ENCODE results near the gene PCDH15.

PCDH15 gene

GRCh38 chr10:54372179-54372578 is 428.9 kb downstream of the PCDH15 start:
- no peak for DNase-seq (ENCODE audit: low read depth)

GRCh38 chr10:54368984-54369383 is 432.0 kb downstream of the PCDH15 start:
- DNase-seq (ENCODE audit: low read depth) = no peak

GRCh38 chr10:54363390-54363789 is 437.6 kb downstream of the PCDH15 start:
- DNase-seq (ENCODE audit: low read depth) = no peak

GRCh38 chr10:54342058-54342457 is 459.0 kb downstream of the PCDH15 start:
- no peak for DNase-seq (ENCODE audit: low read depth)

- DNase-seq (ENCODE audit: low read depth) = no peak
These were observed 465.7 kb downstream of the PCDH15 start for GRCh38 chr10:54335296-54335695.

- DNase-seq (ENCODE audit: low read depth) = no peak
These were observed 481.7 kb downstream of the PCDH15 start for GRCh38 chr10:54319341-54319740.

GRCh38 chr10:54318470-54318869 is 482.6 kb downstream of the PCDH15 start:
- DNase-seq (ENCODE audit: low read depth) = no peak

- no peak for DNase-seq (ENCODE audit: low read depth)
These were observed 486.6 kb downstream of the PCDH15 start for GRCh38 chr10:54314430-54314829.

GRCh38 chr10:54284526-54285193 is 516.4 kb downstream of the PCDH15 start:
- DNase-seq (ENCODE audit: low read depth) = no peak

- DNase-seq (ENCODE audit: low read depth) = no peak
These were observed 519.0 kb downstream of the PCDH15 start for GRCh38 chr10:54282012-54282411.

GRCh38 chr10:54266395-54266794 is 534.6 kb downstream of the PCDH15 start:
- no peak for DNase-seq (ENCODE audit: low read depth)

- DNase-seq (ENCODE audit: low read depth) = no peak
These were observed 538.3 kb downstream of the PCDH15 start for GRCh38 chr10:54262726-54263125.

GRCh38 chr10:54259104-54259503 is 541.9 kb downstream of the PCDH15 start:
- DNase-seq (ENCODE audit: low read depth) = no peak

GRCh38 chr10:54234832-54235231 is 566.2 kb downstream of the PCDH15 start:
- no peak for DNase-seq (ENCODE audit: low read depth)

- DNase-seq (ENCODE audit: low read depth) = no peak
These were observed 597.6 kb downstream of the PCDH15 start for GRCh38 chr10:54203401-54203800.

- DNase-seq (ENCODE audit: low read depth) = no peak
These were observed 603.0 kb downstream of the PCDH15 start for GRCh38 chr10:54198051-54198450.

- no peak for DNase-seq (ENCODE audit: low read depth)
These were observed 606.2 kb downstream of the PCDH15 start for GRCh38 chr10:54194806-54195205.

- no peak for DNase-seq (ENCODE audit: low read depth)
These were observed 641.1 kb downstream of the PCDH15 start for GRCh38 chr10:54159924-54160323.

GRCh38 chr10:54148508-54148907 is 652.5 kb downstream of the PCDH15 start:
- DNase-seq (ENCODE audit: low read depth) = no peak

GRCh38 chr10:54139819-54140428 is 661.1 kb downstream of the PCDH15 start:
- DNase-seq (ENCODE audit: low read depth) = no peak

- no peak for DNase-seq (ENCODE audit: low read depth)
These were observed 663.6 kb downstream of the PCDH15 start for GRCh38 chr10:54137396-54137795.

GRCh38 chr10:54133203-54133602 is 667.8 kb downstream of the PCDH15 start:
- no peak for DNase-seq (ENCODE audit: low read depth)

- no peak for DNase-seq (ENCODE audit: low read depth)
These were observed 669.2 kb downstream of the PCDH15 start for GRCh38 chr10:54131833-54132232.

GRCh38 chr10:54130394-54130793 is 670.6 kb downstream of the PCDH15 start:
- DNase-seq (ENCODE audit: low read depth) = no peak
